ENCODE results near the gene GLRX3.

Gene GLRX3

GRCh38 chr10:130215151-130215930 is 79.2 kb downstream of the GLRX3 start:
- H3K4me3 ChIP-seq (ENCODE audit: low read length) = no peak overlapping the region
- TF ChIP-seq ZNF274 (IDR thresholded peaks at IDR 0.05; ENCODE audit: low read depth, low read length) = no peak

GRCh38 chr10:130215931-130216231 is 79.7 kb downstream of the GLRX3 start:
- H3K4me3 ChIP-seq (ENCODE audit: low read length) = no peak overlapping the region
- TF ChIP-seq ZNF274 (IDR thresholded peaks at IDR 0.05; ENCODE audit: low read depth, low read length) = no peak

GRCh38 chr10:130218181-130218641 is 82.0 kb downstream of the GLRX3 start:
- no peak for TF ChIP-seq ZNF274 (IDR thresholded peaks at IDR 0.05; ENCODE audit: low read depth, low read length)
- H3K4me3 ChIP-seq (ENCODE audit: low read length) = no peak overlapping the region

- TF ChIP-seq ZNF274 (IDR thresholded peaks at IDR 0.05; ENCODE audit: low read depth, low read length) = no peak
- H3K4me3 ChIP-seq (ENCODE audit: low read length) = no peak overlapping the region
These were observed 82.7 kb downstream of the GLRX3 start for GRCh38 chr10:130218936-130219335.

- no peak overlapping the region for H3K4me3 ChIP-seq (ENCODE audit: low read length)
- TF ChIP-seq ZNF274 (IDR thresholded peaks at IDR 0.05; ENCODE audit: low read depth, low read length) = no peak
These were observed 84.3 kb downstream of the GLRX3 start for GRCh38 chr10:130220251-130221185.

- no peak overlapping the region for H3K4me3 ChIP-seq (ENCODE audit: low read length)
- TF ChIP-seq ZNF274 (IDR thresholded peaks at IDR 0.05; ENCODE audit: low read depth, low read length) = no peak
These were observed 85.5 kb downstream of the GLRX3 start for GRCh38 chr10:130221456-130222375.

GRCh38 chr10:130222381-130222780 is 86.2 kb downstream of the GLRX3 start:
- H3K4me3 ChIP-seq (ENCODE audit: low read length) = no peak overlapping the region
- TF ChIP-seq ZNF274 (IDR thresholded peaks at IDR 0.05; ENCODE audit: low read depth, low read length) = no peak

GRCh38 chr10:130224228-130224627 is 88.0 kb downstream of the GLRX3 start:
- H3K4me3 ChIP-seq (ENCODE audit: low read length) = no peak overlapping the region
- no peak for TF ChIP-seq ZNF274 (IDR thresholded peaks at IDR 0.05; ENCODE audit: low read depth, low read length)

- no peak overlapping the region for H3K4me3 ChIP-seq (ENCODE audit: low read length)
- TF ChIP-seq ZNF274 (IDR thresholded peaks at IDR 0.05; ENCODE audit: low read depth, low read length) = no peak
These were observed 89.8 kb downstream of the GLRX3 start for GRCh38 chr10:130226012-130226411.

GRCh38 chr10:130227883-130228282 is 91.7 kb downstream of the GLRX3 start:
- H3K4me3 ChIP-seq (ENCODE audit: low read length) = no peak overlapping the region
- no peak for TF ChIP-seq ZNF274 (IDR thresholded peaks at IDR 0.05; ENCODE audit: low read depth, low read length)
